H4 (cell line): ENCODE measurements around the gene GRN. TPM values are rescaled to one million over a fixed set of nuclear protein-coding genes. Genes with fewer than 3 reads are reported as not detected.
"Not testable (repeated sequence)": the region's sequence is repeated elsewhere in the genome, so short reads cannot be mapped to it uniquely, and the experiment has no call there.

Experiments
- DNase-seq: peaks from one replicate; pipeline ENCODE4 v3.0.0-alpha.2; 2015; ENCODE audit warnings: low spot score
- total RNA-seq: library from RNA; depleted of rRNA; stranded (reverse); fragments of >200 nt; shearing (Covaris generic); gene quantifications from 2 replicates; pipeline ENCODE4 v1.2.3, GENCODE V29; 2014

Gene GRN
- total RNA-seq, 1 experiment from 2014 or later, result 134 TPM

DNA sequence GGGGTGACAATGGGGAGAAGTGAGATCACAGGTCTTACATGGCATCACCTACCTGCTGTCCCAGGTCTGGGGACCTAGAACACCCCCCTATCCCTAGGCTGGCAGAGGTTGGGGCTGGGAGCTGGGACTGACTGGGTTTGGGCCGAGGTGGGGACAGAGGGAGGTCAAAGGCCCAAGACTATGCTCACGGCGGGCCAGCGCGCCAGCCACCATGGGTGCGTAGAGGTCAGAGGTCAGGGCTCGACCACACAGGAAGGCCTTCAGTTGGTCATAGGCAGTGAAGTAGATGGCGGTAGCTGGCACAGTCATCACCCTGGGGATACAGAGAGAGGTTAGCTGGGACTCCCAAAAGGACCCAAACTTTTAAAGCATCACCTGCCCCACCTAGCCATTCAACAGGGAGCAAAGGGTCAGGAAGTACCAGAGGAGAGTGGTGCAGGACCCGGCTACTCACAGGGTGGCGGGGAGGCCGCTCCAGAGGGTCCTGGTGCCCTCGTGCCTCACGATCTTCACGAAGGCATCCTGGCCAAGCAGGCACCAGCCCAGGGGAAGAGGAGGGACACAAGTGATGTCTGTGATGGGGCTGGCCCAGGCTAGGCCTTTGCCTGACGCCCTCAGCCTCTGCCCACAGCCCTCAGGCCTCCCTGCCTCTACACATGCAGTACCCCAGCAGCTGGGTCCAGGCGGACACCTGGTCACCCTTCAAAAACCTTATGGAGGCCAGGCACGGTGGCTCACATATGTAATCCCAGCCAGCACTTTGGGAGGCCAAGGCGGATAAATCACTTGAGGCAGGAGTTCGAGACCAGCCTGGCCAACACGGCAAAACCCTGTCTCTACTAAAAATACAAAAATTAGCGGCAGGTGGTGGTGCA is 23.6 kb upstream of the GRN start:
- no peak for DNase-seq

- no peak for DNase-seq
Measured at GRCh38 chr17:44322236-44322895, 22.7 kb upstream of the GRN start.

- DNase-seq, result no peak
Measured at GRCh38 chr17:44323359-44324091, 21.6 kb upstream of the GRN start.

DNA sequence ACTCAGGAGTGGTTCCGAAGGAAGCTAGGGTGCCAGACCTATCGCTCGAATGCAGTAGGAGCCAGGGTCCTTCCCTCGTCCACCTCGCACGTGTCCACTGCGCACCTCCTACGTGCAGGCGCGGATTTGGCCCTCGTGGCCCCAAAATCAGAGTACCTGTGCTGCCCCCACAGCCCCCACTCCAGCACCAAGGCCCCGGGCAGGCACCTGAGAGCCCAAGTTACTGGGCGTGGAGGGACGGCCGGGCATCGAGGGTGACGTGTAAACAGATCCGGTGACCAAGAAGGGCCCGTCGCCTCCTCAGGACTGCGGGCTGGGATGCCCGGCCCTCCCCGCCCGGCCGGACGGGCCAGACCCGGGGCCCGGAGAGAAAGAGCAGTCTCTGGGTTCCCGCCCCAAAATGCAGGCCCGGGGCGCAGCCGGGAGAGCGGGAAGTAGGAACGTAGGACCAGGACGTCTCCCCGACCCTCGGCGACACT is 21.0 kb upstream of the GRN start:
- DNase-seq, result no peak

DNA sequence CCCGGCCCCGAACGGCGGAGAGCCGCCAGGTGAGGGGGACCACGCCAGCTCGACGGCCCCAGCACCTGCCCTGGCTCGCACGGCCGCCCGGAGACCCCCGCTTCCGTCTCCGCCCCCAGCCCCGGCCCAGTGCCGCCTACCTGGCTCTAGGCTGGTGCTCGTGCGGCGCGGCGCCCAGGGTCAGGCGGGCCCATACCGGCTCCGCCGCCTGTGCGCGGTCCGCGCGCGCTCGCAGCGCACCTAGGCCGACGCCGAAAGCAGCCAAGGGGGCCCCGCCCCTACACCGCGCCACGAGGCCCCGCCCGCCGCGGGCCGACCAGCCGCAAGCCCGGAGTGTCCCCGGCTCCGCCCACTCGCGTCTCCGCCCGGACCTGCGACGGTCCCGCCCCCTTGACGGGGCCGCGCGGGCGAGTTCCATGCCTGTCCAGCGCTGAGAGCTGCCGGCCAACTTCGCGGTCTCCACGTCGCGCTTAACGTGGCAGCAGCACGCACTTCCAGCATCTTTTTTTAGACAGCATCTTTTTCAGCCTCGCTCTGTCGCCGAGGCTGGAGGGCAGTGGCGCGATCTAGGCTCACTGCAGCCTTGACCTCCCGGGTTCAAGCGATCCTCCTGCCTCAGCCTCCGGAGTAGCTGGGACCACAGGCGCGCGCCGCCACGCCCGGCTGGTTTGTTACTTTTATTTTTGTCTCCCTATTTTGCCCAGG is 20.4 kb upstream of the GRN start, which contains the start of gene SLC25A39:
Gene SLC25A39, minus strand, starts transcription at position 253 of the 705 bp plus-strand sequence. CDS start 1,261 bp downstream, outside the sequence.
- peak; percentile 79 for DNase-seq

DNA sequence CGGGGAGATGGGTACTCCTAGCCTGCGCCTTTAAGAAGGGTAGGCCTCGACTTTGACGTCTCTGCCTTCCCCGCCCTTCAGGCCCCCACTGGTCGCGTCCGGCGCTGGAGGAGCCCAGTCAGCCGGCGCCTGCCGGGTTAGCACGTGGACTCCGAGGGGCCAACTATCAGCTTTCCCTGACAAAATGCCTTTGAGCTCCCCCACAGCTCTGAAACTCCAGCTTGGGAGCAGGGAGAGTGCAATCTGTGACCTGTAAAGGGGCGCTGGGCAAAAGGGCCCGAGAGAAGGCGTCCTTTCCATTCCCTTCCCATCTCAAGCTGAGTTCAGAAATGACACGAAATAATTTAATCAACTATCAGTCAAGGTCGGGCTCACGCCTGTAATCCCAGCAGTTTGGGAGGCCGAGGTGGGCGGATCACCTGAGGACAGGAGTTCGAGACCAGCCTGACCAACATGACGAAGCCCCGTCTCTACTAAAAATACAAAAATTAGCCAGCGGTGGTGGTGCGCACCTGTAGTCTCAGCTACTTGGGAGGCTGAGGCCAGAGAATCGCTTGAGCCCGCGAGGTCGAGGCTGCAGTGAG is 18.1 kb upstream of the GRN start:
- peak; percentile 93 for DNase-seq

DNA sequence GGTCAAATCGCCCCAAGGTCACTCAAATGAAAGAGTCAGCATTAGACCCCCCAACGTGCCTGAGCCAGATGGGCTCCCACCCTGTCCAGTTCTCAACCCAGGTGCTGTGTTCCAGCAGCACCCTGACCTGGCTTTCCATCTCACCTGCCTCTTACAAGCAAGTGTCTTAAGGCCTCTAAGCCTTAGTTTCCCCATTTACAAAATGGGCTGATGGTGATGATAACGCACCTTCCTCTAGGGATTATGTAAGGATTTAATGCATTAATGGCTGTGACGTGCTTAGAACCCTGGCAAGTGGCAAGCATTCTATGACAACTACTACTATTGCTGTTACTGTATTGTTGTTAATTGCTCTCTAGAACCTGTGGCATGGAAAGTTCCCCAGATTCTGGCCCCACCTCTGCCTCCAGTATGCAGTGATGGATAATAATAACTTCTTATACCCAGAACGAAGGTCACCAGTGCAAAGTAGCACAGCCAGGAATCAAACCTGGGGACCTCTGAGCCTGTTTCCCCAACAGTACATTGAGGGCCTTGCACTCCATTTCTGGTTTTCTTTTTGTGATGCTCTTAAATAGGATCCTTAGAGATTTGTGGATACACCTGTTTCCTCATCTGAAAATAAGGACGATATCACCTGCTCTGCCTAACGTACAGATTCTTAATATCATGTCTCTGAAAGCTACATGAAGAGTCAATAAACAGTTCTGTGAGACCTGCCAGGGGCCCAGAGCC is 17.2 kb upstream of the GRN start:
- DNase-seq, result no peak

DNA sequence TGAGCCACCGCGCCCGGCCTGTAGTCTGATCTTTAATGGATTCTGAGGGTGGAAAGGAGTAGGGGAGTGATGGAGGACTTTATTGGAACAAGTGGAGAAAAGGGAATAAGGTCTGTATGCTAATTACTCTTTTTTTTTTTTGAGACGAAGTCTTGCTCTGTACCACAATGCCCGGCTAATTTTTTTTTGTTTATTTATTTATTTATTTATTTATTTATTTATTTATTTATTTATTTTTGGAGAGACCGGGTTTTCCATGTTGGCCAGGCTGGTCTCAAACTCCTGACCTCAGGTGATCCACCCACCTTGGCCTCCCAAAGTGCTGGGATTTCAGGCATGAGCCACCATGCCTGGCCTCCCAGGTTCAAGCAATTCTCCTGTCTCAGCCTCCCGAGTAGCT is 15.6 kb upstream of the GRN start:
- DNase-seq, result not testable (repeated sequence)

GRCh38 chr17:44330263-44330662 is 14.8 kb upstream of the GRN start:
- not testable (repeated sequence) for DNase-seq

DNA sequence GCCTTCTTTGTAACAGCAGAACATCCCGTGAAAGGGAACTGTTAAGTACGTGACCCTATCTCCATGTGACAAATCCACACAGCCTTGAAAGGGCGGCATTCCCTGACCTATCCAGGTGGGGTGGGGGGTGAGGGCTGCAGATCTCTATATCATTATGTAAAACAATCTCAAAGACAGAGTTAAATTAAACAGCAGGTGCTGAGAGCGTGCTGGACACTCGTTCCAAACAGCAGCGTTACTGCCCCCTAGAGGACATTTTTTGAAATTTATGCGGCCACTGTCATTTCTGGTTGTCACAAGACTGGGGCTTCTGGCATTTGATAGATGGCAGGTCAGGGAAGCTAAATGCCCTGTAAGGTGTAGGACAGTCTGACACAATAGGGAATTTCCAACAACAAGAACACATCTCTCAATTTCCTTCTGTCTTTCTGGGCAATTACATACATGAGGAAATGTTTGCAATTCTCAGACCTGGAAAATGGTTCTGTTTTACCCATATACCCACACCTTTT is 13.8 kb upstream of the GRN start:
- DNase-seq, result peak; percentile 45

- no peak for DNase-seq
Measured at GRCh38 chr17:44333371-44333770, 11.7 kb upstream of the GRN start.

DNA sequence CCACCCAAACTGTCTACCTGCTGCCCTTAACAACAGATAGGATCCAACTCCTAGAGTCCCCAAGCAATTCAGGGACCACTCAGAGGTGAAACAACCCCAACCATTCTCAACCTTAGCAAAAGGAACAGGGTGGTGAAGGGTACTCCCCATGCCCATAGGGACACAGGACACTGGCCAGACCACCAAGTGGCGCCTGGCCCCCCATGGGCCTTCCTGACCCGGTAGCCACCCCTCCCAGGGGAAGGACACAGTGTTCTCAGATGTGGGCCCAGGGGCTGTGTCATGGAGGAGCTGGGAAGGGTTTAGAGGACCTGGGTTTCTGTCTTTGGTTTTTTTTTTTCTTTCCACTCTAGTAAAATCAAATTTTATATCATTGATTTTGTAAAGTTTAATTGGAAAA is 10.8 kb upstream of the GRN start:
- DNase-seq, result no peak

DNA sequence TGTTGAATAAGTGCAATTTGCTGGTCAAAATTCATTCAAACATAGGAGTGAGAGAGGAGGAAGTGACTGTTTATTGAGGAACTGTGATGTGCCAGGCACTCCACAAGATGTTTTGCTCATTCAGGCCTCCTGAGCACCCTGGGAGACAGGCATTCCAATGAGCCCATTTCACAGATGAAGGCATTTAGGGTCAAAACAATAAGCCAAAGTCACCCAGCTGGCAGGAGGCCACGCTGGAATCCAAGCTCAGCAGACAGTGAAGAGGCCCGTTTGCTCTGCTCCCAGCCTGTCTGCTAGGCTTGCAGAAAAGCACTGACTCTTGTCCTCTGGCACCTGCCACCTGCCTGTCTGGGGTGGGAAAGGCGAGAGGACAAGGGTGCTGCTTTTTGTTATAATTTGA is 10.4 kb upstream of the GRN start:
- DNase-seq, result no peak

DNA sequence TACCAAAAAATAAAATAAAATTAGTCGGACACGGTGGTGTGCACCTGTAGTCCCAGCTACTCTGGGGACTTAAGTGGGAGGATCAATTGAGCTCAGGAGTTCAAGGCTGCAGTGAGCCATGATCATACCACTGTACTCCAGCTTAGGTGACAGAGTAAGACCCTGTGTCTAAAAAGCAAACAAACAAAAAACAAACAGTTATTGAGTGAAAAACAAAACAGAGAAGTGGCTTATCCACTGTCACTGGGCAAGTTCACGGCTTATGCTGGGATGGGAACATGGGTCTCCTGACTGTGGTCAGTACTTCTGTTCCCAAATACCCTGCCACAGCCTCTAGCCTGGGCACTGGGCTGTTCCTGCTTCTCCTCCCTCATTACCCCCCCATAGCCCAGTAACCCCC is 9.5 kb upstream of the GRN start:
- no peak for DNase-seq

GRCh38 chr17:44335968-44336367 is 9.1 kb upstream of the GRN start:
- no peak for DNase-seq

DNA sequence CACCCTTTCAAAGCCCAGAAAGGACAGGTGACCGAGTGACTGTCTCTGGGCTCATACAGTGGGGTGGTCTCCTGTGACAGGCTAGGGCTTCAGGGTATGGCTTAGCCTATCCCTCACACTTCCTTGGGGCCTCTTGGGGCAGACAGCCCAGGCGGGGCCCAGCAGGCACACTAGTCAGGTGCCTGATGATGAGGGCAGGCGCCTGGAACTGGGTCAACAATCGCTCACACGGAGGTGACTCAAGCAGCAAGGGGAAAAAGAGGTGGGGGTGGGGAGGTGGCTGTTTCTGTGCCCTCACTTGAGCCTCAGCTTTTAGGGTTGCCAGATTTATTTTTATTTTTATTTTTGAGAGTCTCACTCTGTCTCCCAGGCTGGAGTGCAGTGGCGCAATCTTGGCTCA is 6.4 kb upstream of the GRN start:
- DNase-seq, result no peak

- DNase-seq, result not testable (repeated sequence)
Measured at GRCh38 chr17:44340553-44340952, 4.5 kb upstream of the GRN start.

- DNase-seq, result no peak
Measured at GRCh38 chr17:44343510-44344209, 1.4 kb upstream of the GRN start.

GRCh38 chr17:44345454-44346026 is 438 bp downstream of the GRN start:
- peak; percentile 57 for DNase-seq
